Natural killer cell (primary cell): ENCODE data around the gene PCBD1. TPM values are rescaled to one million over a fixed set of nuclear protein-coding genes. Genes with fewer than 3 reads are reported as not detected.

Experiments used
- ATAC-seq, 3 donors: fragments of 150-1000 bp in 2 of 3; fragments of 200-7000 bp in 1 of 3; cut with Tn5 transposase; 1 replicate in 1 of 3; 2 replicates in 2 of 3; pipeline ENCODE4 v1.10.0; 2021; ENCODE audit warnings: mild to moderate bottlenecking in 2 of 3, moderate library complexity in 2 of 3
- DNase-seq, 2 donors: peaks; one replicate each; pipeline versions ENCODE4 v3.0.0 to v3.0.0-alpha.2; 2013 to 2021; ENCODE audit warnings: mixed read lengths in 1 of 2
- H3K27ac ChIP-seq: one replicate; pipeline ENCODE4 v1.5.1; 2013; ENCODE audit warnings: mild to moderate bottlenecking, low read length
- H3K27me3 ChIP-seq: one replicate; pipeline ENCODE4 v1.6.1; 2013; ENCODE audit warnings: low read length; ENCODE audit not compliant: control insufficient read depth, insufficient read depth
- H3K36me3 ChIP-seq: one replicate; pipeline ENCODE4 v1.6.1; 2013; ENCODE audit warnings: low read length; ENCODE audit not compliant: control insufficient read depth, insufficient read depth
- H3K4me1 ChIP-seq: one replicate; pipeline ENCODE4 v1.6.1; 2013; ENCODE audit warnings: low read length; ENCODE audit not compliant: control insufficient read depth, insufficient read depth
- H3K4me3 ChIP-seq: one replicate; pipeline ENCODE4 v1.5.1; 2013; ENCODE audit warnings: low read length
- H3K9me3 ChIP-seq: one replicate; pipeline ENCODE4 v1.6.1; 2013; ENCODE audit warnings: low read length; ENCODE audit not compliant: control insufficient read depth, insufficient read depth
- H3K27ac Mint-ChIP-seq, 2 donors: one replicate each; pipeline ENCODE4 v1.8.0; 2022; ENCODE audit warnings: mild to moderate bottlenecking in 2 of 2, mixed read lengths in 2 of 2, moderate library complexity in 1 of 2
- H3K27me3 Mint-ChIP-seq, 2 donors: one replicate each; pipeline ENCODE4 v1.8.0; 2022; ENCODE audit warnings: low read depth in 2 of 2, mixed read lengths in 2 of 2
- H3K36me3 Mint-ChIP-seq: one replicate; pipeline ENCODE4 v1.8.0; 2022; ENCODE audit warnings: mixed read lengths
- H3K4me1 Mint-ChIP-seq, 2 donors: one replicate each; pipeline ENCODE4 v1.8.0; 2022; ENCODE audit warnings: mixed read lengths in 2 of 2
- H3K4me3 Mint-ChIP-seq: one replicate; pipeline ENCODE4 v1.8.0; 2022; ENCODE audit warnings: mild to moderate bottlenecking, moderate library complexity, mixed read lengths
- H3K9me3 Mint-ChIP-seq, 2 donors: one replicate each; pipeline ENCODE4 v1.8.0; 2022; ENCODE audit warnings: mixed read lengths in 2 of 2
- CTCF ChIP-seq: fragments of 200-600 bp; IDR thresholded peaks from one replicate; pipeline ENCODE4 v1.8.0; 2022; ENCODE audit warnings: antibody characterized with exemption
- WGBS: methylation state at CpG from one replicate; pipeline ENCODE4 v1.1.7; 2013; ENCODE audit warnings: missing lambda C conversion rate; ENCODE audit not compliant: insufficient coverage; 5-methylcytosine and 5-hydroxymethylcytosine counted together
- intact Hi-C: fragments of 100-400 bp; cut with micrococcal nuclease; formaldehyde crosslinking; loops from one replicate; pipeline ENCODE4 v1.14.2; 2022
- total RNA-seq, 4 donors: library from RNA; stranded (reverse); fragments of 120-200 nt in 1 of 4; gene quantifications; one replicate each; pipeline versions ENCODE4 v1.2.3 to v1.2.4, GENCODE V29; 2013 to 2022

PCBD1 gene
- total RNA-seq, 3 donors from 2014 or later (not counting 1 experiment from before 2014, with no cell fraction given), result 7.2 to 15.3 (median 10.4) TPM

- ATAC-seq, result no peak
- H3K27me3 ChIP-seq, result no peaks in the 10 kb centered on the region
- H3K27me3 Mint-ChIP-seq, result no peaks in the 10 kb centered on the region
- H3K36me3 Mint-ChIP-seq, result peaks cover 13% of the 10 kb centered on the region
- H3K4me1 Mint-ChIP-seq, result peaks cover 54 to 56% of the 10 kb centered on the region in 2 donors
- no peak for DNase-seq
- H3K4me3 ChIP-seq, result no peak overlapping the region
- intact Hi-C loops, result no loop called here
- H3K27ac Mint-ChIP-seq, result no peak overlapping the region
- H3K9me3 ChIP-seq, result no peaks in the 10 kb centered on the region
- no peak overlapping the region for H3K4me3 Mint-ChIP-seq
- peaks cover 5% of the 10 kb centered on the region for H3K4me1 ChIP-seq
- no peak for TF ChIP-seq CTCF
- H3K27ac ChIP-seq, result no peak overlapping the region
- WGBS, result 95% methylated on average over 3 of the region's 4 CpGs
- H3K36me3 ChIP-seq, result no peaks in the 10 kb centered on the region
- H3K9me3 Mint-ChIP-seq, result no peaks in the 10 kb centered on the region
These were observed 50.0 kb downstream of the PCBD1 start for GRCh38 chr10:70838270-70838805.

GRCh38 chr10:70837660-70838059 lies 50.7 kb downstream of the PCBD1 start:
- intact Hi-C loops, result no loop called here
- Histone ChIP-seq H3K36me3 (no peaks in the 10 kb centered on the region), H3K4me3 (no peak overlapping the region), H3K27me3 (no peaks in the 10 kb centered on the region), H3K9me3 (no peaks in the 10 kb centered on the region), H3K4me1 (peaks cover 5% of the 10 kb centered on the region), H3K27ac (no peak overlapping the region)
- H3K4me3 Mint-ChIP-seq, result no peak overlapping the region
- H3K27me3 Mint-ChIP-seq, result no peaks in the 10 kb centered on the region
- H3K9me3 Mint-ChIP-seq, result no peaks in the 10 kb centered on the region
- no peak for DNase-seq
- no peak overlapping the region for H3K27ac Mint-ChIP-seq
- WGBS, result 96% methylated on average over 3 of the region's 3 CpGs
- no peak for TF ChIP-seq CTCF
- H3K36me3 Mint-ChIP-seq, result peaks cover 13% of the 10 kb centered on the region
- no peak for ATAC-seq
- peaks cover 56 to 63% of the 10 kb centered on the region in 2 donors for H3K4me1 Mint-ChIP-seq

GRCh38 chr10:70836319-70836718 lies 52.0 kb downstream of the PCBD1 start:
- H3K4me3 Mint-ChIP-seq, result no peak overlapping the region
- no peak overlapping the region for H3K27ac ChIP-seq
- H3K36me3 ChIP-seq, result no peaks in the 10 kb centered on the region
- intact Hi-C loops, result no loop called here
- H3K36me3 Mint-ChIP-seq, result peaks cover 13% of the 10 kb centered on the region
- 91% methylated on average over 2 of the region's 2 CpGs for WGBS
- no peak for ATAC-seq
- peaks cover 51 to 55% of the 10 kb centered on the region in 2 donors for H3K4me1 Mint-ChIP-seq
- H3K4me3 ChIP-seq, result no peak overlapping the region
- no peak overlapping the region for H3K27ac Mint-ChIP-seq
- H3K27me3 ChIP-seq, result no peaks in the 10 kb centered on the region
- H3K27me3 Mint-ChIP-seq, result no peaks in the 10 kb centered on the region
- TF ChIP-seq CTCF, result no peak
- no peak for DNase-seq
- H3K4me1 ChIP-seq, result peaks cover 5% of the 10 kb centered on the region
- no peaks in the 10 kb centered on the region for H3K9me3 Mint-ChIP-seq
- no peaks in the 10 kb centered on the region for H3K9me3 ChIP-seq
